ENCODE results near the gene DGKB.

DNA sequence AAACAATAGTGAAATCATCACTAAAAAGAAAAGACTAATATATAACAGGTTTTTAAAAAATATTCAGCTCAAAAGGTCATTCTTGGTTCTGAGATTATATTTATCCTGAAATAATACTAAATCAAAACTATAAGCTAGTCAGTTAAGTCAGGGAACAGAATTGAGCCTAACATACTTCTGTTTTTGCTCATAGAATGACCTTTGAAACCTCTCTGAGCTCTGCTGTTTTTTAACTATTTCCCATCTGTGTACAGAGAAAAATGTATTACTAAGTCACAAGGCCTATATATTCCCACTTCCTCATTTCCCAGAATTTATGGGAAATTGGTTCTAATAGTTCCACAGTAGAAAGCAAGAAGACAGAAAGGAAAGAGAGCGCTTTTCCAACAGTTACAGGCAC, 566.3 kb downstream of the DGKB start:
- TF ChIP-seq, protein P1, sequence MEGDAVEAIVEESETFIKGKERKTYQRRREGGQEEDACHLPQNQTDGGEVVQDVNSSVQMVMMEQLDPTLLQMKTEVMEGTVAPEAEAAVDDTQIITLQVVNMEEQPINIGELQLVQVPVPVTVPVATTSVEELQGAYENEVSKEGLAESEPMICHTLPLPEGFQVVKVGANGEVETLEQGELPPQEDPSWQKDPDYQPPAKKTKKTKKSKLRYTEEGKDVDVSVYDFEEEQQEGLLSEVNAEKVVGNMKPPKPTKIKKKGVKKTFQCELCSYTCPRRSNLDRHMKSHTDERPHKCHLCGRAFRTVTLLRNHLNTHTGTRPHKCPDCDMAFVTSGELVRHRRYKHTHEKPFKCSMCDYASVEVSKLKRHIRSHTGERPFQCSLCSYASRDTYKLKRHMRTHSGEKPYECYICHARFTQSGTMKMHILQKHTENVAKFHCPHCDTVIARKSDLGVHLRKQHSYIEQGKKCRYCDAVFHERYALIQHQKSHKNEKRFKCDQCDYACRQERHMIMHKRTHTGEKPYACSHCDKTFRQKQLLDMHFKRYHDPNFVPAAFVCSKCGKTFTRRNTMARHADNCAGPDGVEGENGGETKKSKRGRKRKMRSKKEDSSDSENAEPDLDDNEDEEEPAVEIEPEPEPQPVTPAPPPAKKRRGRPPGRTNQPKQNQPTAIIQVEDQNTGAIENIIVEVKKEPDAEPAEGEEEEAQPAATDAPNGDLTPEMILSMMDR (conservative IDR thresholded peaks at IDR 0.05 in 1 of 2, IDR thresholded peaks at IDR 0.05 in 1 of 2; ENCODE audit: extremely low read depth in 1 of 2, insufficient read depth in 1 of 2, low read depth in 1 of 2, low read length in 2 of 2) = no peak
- TF ChIP-seq EZH2 (IDR thresholded peaks at IDR 0.05; ENCODE audit: borderline replicate concordance, low read length) = no peak

Measured in mammary epithelial cell (primary cell).